Uterus (tissue), 2 donors: ENCODE measurements around the gene GNG4.

Experiments used
- CTCF ChIP-seq, 4 experiments: fragments of 200-600 bp in 2 of 4; fragments of 450-650 bp in 2 of 4; sonication (generic) in 2 of 4; IDR thresholded peaks; one replicate each; pipeline ENCODE4 v1.5.1; 2016 to 2019; ENCODE audit warnings: antibody characterized with exemption in 4 of 4, mild to moderate bottlenecking in 2 of 4, moderate library complexity in 1 of 4
- POLR2A ChIP-seq, 2 donors: fragments of 450-650 bp; IDR thresholded peaks; one replicate each; pipeline ENCODE4 v1.6.1; 2016; ENCODE audit warnings: antibody characterized with exemption in 2 of 2, mild to moderate bottlenecking in 1 of 2, moderate library complexity in 1 of 2

GRCh38 chr1:235553112-235553551 is 96.5 kb downstream of the GNG4 start:
- TF ChIP-seq CTCF (IDR thresholded peaks at IDR 0.05) = no peak
- no peak for TF ChIP-seq POLR2A (IDR thresholded peaks at IDR 0.05)
